ENCODE results near the gene SHISA4. TPM values are rescaled to one million over a fixed set of nuclear protein-coding genes. Genes with fewer than 3 reads are reported as not detected.
"Not testable (repeated sequence)": the region's sequence is repeated elsewhere in the genome, so short reads cannot be mapped to it uniquely, and the experiment has no call there.

SHISA4 gene
- total RNA-seq, 2 donors from 2014 or later = 47.5 to 49.0 TPM

DNA sequence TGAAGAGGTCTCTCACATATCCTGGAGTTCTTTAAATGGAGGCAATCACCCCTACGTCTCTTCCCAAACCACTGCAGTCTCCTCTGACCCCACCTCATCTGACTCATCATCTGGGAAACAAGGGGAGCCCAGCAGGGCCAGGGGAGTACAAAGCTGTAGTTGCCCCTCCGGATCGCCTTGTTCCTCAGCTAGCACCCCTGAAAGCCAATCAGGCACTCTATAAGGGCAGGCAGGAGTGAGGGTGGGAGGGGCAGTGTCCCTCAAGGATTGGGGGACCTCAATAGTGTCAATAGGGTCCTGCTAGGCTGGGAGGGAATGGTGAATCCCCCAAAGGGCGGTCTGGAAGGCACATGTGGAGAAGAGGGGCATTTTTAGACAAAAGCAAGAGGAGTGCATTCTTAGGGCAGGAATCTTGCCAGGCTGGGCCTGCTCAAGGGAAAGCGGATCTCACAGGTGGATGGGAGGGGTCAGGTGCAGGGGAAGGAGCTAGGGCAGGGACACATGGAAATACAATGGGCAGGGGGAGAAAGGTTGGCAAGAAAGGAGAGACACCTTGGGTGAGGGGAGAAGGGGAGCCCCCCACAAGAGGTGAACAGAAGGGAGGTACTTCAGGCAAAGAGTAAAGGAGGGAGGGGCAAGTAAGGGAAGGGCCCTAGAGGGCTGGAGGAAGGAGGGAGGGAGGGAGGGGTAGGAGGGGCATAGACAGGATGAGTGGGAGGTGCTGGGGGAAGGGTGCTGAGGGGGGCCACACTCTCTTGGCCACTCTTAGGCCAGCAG, 5.8 kb downstream of the SHISA4 start:
- DNase-seq (no peak), ATAC-seq (no peak)
- intact Hi-C loops (cut with DNase I) = loop anchor here (5.0 to 10.0 kb wide), 3 partner anchors 48 to 220 kb away; no protein-coding TSS in a partner anchor

- no peak for DNase-seq
- no peak for ATAC-seq
- intact Hi-C loops (cut with DNase I) = loop anchor here (5.0 to 10.0 kb wide), 3 partner anchors 47 to 220 kb away; no protein-coding TSS in a partner anchor
These were observed 6.5 kb downstream of the SHISA4 start for GRCh38 chr1:201895120-201895665.

DNA sequence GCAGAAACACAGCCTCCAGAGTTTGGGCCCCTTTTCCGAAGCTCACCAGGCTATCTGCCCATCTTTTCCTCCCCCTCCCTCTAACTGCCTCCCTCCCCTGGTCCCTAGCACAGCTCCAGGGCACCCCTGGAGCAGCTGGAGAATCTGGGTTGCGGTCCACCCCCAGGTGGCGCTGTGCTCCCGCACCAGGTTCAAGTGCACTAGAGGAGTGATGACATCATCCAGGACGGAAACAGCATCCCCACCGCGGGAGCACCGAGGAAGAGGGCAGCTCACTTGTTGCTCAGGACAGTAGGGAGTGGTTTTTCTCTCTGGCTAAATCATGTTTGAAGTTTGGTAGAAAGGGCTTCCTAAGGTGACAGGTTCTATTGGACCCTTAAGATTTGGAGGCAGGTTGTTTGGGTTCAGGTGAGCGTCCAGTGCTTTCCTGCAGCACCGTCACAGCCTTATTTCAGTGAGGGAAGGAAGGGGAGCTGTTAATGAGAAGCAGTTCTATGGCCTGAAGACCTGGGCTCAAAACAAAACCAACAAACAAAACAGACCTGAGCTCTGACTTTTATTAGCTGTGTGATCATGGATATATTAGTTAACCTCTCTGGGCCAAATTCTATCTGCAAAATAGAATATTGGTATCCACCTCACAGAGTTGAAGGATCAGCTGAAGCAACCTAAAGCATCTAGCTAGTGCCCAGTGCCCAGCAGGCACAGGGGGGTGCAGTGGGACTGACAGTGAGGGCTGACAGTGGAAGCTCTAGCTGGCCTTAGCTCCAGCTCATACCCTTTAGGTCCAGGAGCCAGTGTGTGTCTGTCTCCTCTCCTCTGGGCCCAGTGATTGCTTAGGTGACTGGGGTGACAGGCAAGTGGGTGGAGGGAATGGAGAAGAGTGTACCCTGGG, 7.5 kb downstream of the SHISA4 start:
- ATAC-seq (peak; percentile 82 to 84), DNase-seq (peak; percentile 89)
- intact Hi-C loops (cut with DNase I) = loop anchor here (1.0 to 10.0 kb wide), 4 partner anchors 46 to 219 kb away; no protein-coding TSS in a partner anchor

DNA sequence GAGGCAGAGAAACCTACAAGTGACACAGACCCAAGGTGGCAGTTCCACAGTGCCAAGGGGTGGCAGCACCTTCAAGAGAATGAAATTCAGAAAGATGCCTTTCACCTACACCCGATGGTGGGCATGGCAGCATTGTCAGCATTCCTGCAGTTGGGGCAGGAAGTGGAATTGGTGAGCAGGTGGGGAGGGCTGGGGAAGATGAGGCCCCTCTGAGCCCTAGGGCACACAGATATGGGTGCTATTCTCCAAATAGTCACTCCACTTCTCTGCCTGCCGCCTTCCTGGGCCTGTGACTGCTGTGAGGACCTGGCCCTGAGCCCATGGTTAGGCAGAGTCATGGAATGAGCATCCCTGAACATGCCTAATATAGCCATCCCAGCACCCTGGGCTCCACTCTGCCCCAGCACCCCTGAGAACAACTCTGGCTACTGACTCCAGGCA, 8.3 kb downstream of the SHISA4 start:
- DNase-seq (no peak), ATAC-seq (peak; percentile 33 to 74)
- intact Hi-C loops (cut with DNase I) = loop anchor here (1.0 to 10.0 kb wide), 4 partner anchors 45 to 218 kb away; no protein-coding TSS in a partner anchor

GRCh38 chr1:201898240-201898894, 9.7 kb downstream of the SHISA4 start:
- DNase-seq (no peak), ATAC-seq (no peak)
- intact Hi-C loops (cut with DNase I) = loop anchor here (5.0 to 10.0 kb wide), 3 partner anchors 44 to 216 kb away; no protein-coding TSS in a partner anchor

DNA sequence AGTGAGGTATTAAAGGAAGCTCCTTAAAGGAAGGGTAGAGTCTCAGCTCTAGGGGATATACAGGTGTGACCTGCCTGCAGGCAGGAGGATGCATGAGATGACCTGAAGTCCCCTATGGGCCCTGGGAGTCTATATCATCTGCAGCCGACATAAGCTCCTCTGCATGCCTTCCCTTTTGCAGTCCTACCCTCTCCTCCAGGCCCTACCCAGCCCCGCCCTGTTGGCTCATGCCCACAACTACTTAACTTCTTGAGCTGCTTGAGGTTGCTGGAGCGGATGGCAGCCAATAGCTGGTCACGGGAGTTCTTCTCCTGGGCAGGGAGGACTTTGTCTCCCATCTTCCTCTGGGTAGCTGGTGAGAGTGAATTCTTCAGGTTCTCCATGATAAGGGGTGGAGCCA, 10.3 kb downstream of the SHISA4 start:
- DNase-seq (no peak), ATAC-seq (no peak)
- intact Hi-C loops (cut with DNase I) = loop anchor here (5.0 to 10.0 kb wide), 3 partner anchors 43 to 216 kb away; no protein-coding TSS in a partner anchor

DNA sequence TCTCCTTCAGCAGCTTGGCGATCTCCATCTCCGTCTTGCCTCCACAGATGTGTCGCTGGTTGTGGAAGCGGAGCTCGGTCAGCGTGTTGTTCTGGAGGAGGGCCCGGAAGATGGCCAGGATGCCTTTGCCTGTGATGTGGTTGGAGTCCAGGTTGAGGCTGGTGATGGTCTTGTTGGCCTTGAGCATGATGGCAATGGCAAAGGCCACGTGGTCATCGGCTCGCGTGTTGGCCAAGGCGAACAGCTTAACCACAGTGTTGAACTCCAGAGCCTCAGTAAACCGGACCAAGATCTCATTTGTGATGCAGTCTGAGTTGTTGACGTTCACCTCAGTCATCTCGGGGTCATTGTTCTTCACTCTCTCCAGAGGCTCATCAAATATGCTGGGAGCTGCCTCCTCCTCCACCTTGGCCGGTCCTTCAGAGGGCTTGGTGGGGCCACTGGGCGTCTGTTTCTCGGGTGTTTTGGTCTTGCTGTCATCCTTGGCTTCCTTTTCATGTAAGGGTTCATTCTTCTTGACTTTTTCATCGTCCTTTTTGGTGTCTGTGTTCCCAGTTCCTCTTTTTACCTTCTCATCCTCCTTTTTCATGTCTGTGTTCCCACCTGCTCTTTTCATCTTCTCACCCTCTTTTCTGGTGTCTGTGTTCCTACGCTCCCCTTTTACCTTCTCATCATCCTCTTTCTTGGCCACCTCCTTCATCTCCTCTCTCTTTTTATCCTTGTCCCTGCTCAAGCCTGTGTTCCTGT, 11.2 kb downstream of the SHISA4 start:
- intact Hi-C loops (cut with DNase I) = loop anchor here (5.0 to 10.0 kb wide), 3 partner anchors 42 to 215 kb away; no protein-coding TSS in a partner anchor
- ATAC-seq (no peak), DNase-seq (no peak)

GRCh38 chr1:201900476-201900875, 11.8 kb downstream of the SHISA4 start:
- DNase-seq (no peak), ATAC-seq (no peak)
- intact Hi-C loops (cut with DNase I) = no loop called here

GRCh38 chr1:201901036-201901435, 12.3 kb downstream of the SHISA4 start:
- intact Hi-C loops (cut with DNase I); DNase-seq; ATAC-seq: not testable (repeated sequence)

DNA sequence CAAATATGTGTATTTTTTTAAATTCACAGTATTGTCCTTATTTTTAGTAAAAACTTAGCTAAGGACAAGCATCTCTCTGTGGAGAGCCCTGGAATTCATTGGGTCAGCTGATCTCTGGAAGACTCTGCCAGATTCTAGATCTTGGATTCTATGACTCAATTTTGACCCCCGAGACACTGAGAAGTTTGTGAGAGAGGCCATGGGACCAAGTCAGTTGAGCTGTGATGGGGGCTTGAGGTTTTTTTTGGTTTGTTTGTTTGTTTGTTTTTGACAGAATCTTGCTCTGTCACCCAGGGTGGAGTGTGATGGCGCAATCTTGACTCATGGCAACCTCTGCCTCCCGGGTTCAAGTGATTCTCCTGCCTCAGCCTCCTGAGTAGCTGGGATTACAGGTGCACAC, 13.5 kb downstream of the SHISA4 start:
- intact Hi-C loops (cut with DNase I) = no loop called here
- DNase-seq (no peak), ATAC-seq (no peak)

DNA sequence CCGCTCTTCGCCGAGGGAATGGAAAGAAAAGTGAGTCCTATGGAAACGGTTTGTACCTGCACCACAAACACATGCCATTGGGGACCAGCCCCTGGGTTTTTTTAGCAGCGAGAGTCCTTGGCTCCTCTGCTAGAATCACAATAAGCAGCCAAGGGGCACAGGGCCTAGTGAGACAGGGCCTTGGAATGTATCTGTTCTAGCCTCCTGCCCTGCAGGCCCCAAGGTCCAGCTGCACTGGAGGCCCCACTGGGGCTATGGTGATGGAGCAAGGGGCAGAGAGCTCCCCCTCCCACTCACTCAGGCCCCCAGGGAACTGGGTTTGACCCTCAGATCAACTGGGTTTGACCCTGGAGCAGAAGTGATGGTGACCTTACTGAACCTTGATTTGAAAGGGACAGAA, 14.4 kb downstream of the SHISA4 start:
- DNase-seq = peak; percentile 50
- peak; percentile 48 to 50 for ATAC-seq
- intact Hi-C loops (cut with DNase I) = no loop called here

- ATAC-seq (peak; percentile 79 to 80), DNase-seq (peak; percentile 50)
- intact Hi-C loops (cut with DNase I) = no loop called here
These were observed 15.9 kb downstream of the SHISA4 start for GRCh38 chr1:201904579-201904978.

- peak in 1 of 2 donors; percentile 22 for ATAC-seq
- no peak for DNase-seq
- intact Hi-C loops (cut with DNase I) = no loop called here
These were observed 16.7 kb downstream of the SHISA4 start for GRCh38 chr1:201905234-201905890.

DNA sequence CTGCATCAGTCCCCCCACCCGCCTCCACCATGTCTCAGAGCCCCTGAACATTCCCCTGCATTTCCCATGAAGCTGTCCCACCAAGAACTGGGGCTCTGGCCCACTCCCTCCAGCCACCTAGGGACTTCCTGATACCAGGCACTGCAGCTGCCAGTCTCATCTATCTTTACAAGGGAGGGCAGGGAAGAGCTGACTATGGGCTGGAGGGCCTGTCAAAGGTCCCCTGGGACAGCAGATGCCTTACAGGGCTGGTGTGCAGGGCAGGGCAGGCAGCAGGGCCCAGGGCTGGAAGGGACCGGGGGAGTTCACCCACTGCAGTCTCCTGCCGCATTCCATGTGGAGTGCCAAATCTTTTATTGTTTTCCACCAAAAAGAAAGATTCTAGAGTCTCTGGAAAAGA, 17.6 kb downstream of the SHISA4 start:
- ATAC-seq (no peak), DNase-seq (no peak)

GRCh38 chr1:201907621-201908020, 18.9 kb downstream of the SHISA4 start:
- intact Hi-C loops (cut with DNase I) = no loop called here
- DNase-seq (no peak), ATAC-seq (no peak)

More for the DNA sequence above, 17.6 kb downstream of the SHISA4 start:
- intact Hi-C loops (cut with DNase I) = no loop called here

- ATAC-seq = no peak
- intact Hi-C loops (cut with DNase I) = no loop called here
These were observed 23.3 kb downstream of the SHISA4 start for GRCh38 chr1:201911826-201912571.

DNA sequence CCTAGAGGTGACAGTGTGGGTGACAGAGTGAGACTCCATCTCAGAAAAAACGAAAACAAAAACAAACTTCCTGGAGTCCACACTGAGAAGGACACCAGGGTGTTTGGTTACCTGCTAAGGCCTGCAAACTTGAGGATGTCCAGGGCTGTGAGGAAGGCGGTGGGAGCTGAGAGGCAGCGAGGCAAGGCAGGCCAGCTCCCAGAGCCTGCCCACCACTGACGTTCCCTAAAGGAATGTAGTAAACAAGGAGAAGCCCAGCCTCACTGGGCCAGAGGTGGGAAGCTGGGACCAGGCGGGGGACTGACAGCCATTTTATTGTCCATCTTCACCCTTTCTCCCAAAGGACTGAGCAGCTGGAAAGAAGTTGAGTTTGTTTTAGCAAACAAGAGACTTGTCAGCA, 24.1 kb downstream of the SHISA4 start:
- intact Hi-C loops (cut with DNase I) = no loop called here
- ATAC-seq = no peak
- no peak for DNase-seq

More at GRCh38 chr1:201911826-201912571, 23.3 kb downstream of the SHISA4 start:
- no peak for DNase-seq
